ENCODE results near the gene SEC31A. TPM values are rescaled to one million over a fixed set of nuclear protein-coding genes. Genes with fewer than 3 reads are reported as not detected.
A peak's percentile ranks its signal among the peaks of the same experiment; 100 is the strongest.
"Not testable (repeated sequence)": the region's sequence is repeated elsewhere in the genome, so short reads cannot be mapped to it uniquely, and the experiment has no call there.

The SEC31A gene
- total and polyA plus RNA-seq, 4 donors: 83.7 to 244 (median 149) TPM

DNA sequence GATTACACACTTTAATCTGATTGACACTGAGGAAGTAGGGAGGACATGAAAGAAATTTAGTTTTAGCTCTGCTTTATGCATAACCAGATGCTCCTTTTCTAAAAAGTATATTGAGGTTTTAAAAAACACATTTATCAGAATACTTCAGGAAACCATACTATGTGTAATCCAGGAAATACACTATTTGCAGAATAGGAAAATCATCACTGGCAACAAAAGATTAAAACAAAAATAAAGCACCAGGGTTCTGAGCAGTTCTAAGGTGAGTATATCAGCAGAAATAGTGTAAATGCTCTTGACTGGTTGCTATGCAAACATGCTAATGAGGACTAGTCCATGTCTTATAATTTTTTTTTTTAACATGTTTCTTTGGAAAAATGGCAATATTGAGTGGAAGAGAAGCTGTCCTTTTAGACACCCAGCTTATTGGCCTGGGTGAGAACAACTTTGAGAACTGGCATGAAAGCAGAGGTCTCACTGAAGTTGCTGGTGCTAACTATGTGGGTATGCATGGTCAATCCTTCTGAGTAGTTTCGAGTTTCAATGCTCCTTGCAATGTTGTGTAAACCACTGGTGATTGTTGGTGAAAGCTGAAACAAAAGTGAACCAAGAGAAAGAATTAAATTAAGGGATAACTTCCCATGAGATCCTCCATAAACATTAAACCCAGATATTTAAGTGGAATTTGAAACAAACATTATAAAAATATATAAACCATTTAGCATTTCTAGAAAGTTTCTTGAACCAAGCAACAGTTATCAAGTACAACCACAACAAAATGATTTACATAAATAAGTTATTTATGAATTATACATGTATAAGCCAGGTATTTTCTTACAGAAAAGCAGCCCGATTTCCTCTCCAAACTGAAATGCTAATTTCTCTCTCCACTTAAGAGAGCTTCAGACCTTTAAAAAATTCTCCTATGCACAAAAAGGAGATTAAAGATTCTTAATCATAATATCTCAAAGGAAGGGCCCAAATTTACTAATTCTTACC lies 72.0 kb downstream of the SEC31A start:
- ATAC-seq (ENCODE audit: insufficient read depth, low FRiP score) (no peak), DNase-seq (no peak)
- no peak overlapping the region for H3K27ac ChIP-seq (ENCODE audit: low read depth in 1 of 2, low read length in 1 of 2)
- no peak overlapping the region for H3K9ac ChIP-seq (ENCODE audit: insufficient read depth in 1 of 2, low read length in 2 of 2)
- peaks cover 26 to 40% (median 31%) of the 10 kb centered on the region in 4 donors for H3K36me3 ChIP-seq (ENCODE audit: control insufficient read depth in 4 of 4, insufficient read depth in 4 of 4, low read length in 4 of 4)
- TF ChIP-seq, protein P1, sequence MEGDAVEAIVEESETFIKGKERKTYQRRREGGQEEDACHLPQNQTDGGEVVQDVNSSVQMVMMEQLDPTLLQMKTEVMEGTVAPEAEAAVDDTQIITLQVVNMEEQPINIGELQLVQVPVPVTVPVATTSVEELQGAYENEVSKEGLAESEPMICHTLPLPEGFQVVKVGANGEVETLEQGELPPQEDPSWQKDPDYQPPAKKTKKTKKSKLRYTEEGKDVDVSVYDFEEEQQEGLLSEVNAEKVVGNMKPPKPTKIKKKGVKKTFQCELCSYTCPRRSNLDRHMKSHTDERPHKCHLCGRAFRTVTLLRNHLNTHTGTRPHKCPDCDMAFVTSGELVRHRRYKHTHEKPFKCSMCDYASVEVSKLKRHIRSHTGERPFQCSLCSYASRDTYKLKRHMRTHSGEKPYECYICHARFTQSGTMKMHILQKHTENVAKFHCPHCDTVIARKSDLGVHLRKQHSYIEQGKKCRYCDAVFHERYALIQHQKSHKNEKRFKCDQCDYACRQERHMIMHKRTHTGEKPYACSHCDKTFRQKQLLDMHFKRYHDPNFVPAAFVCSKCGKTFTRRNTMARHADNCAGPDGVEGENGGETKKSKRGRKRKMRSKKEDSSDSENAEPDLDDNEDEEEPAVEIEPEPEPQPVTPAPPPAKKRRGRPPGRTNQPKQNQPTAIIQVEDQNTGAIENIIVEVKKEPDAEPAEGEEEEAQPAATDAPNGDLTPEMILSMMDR (IDR thresholded peaks at IDR 0.05; ENCODE audit: control extremely low read depth, extremely low read depth): no peak
- no peaks in the 10 kb centered on the region for H3K27me3 ChIP-seq (ENCODE audit: control insufficient read depth in 3 of 3, insufficient read depth in 3 of 3, low read length in 2 of 3)
- no peaks in the 10 kb centered on the region for H3K9me3 ChIP-seq (ENCODE audit: control insufficient read depth in 4 of 4, insufficient read depth in 3 of 4, low read length in 3 of 4)
- H3K4me3 ChIP-seq: no peak overlapping the region
- no peaks in the 10 kb centered on the region for H3K4me1 ChIP-seq (ENCODE audit: control insufficient read depth in 5 of 5, insufficient read depth in 5 of 5, low read length in 5 of 5)
- 86 to 88% methylated on average over 2 of the region's 2 CpGs for WGBS, 2 donors

DNA sequence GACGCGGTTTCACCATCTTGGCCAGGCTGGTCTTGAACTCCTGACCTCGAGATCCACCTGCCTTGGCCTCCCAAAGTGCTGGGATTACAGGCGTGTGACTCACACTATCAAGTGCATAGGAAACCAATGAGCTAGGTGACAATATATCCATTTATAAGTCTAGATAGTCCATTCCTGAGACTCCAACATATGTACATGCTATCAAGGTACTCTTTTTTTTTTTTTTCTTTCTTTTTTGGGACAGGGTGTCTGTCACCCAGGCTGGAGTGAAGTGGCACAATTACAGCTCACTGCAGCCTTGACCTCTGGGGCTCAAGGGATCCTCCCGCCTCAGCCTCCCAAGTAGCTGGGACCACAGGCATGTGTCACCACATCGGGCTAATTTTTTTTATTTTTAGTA lies 74.1 kb downstream of the SEC31A start:
- ATAC-seq (ENCODE audit: insufficient read depth, low FRiP score); DNase-seq; H3K27ac ChIP-seq (ENCODE audit: low read depth in 1 of 2, low read length in 1 of 2); H3K27me3 ChIP-seq (ENCODE audit: control insufficient read depth in 3 of 3, insufficient read depth in 3 of 3, low read length in 2 of 3); H3K4me3 ChIP-seq; H3K4me1 ChIP-seq (ENCODE audit: control insufficient read depth in 5 of 5, insufficient read depth in 5 of 5, low read length in 5 of 5); H3K9ac ChIP-seq (ENCODE audit: insufficient read depth in 1 of 2, low read length in 2 of 2); H3K9me3 ChIP-seq (ENCODE audit: control insufficient read depth in 4 of 4, insufficient read depth in 3 of 4, low read length in 3 of 4): not testable (repeated sequence)
- WGBS, 2 donors: 96 to 97% methylated on average over 6 of the region's 6 CpGs
- H3K36me3 ChIP-seq (ENCODE audit: control insufficient read depth in 4 of 4, insufficient read depth in 4 of 4, low read length in 4 of 4): peaks cover 13 to 28% (median 15%) of the 10 kb centered on the region in 4 donors

DNA sequence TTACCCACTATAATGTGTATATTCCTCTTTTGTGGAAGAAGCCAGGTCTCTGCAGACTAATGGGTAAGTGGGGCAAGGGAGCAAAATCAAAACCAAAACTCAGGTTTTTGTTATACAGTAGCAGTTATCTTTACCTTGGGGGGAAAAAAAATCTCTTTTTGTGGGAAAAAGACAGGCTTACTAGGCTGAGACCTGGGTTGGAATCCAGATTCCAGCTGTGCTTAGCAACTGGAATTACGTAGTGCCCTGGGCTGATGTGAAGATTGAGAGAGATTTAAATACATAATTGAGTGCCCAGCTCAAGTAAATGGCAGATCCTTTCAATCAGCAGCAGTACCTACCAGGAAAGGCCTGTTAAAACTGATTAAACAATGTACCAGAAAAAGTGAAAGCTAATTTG lies 76.9 kb downstream of the SEC31A start:
- Histone ChIP-seq H3K9me3 (ENCODE audit: control insufficient read depth in 4 of 4, insufficient read depth in 3 of 4, low read length in 3 of 4) (no peaks in the 10 kb centered on the region), H3K9ac (ENCODE audit: insufficient read depth in 1 of 2, low read length in 2 of 2) (no peak overlapping the region), H3K4me3 (no peak overlapping the region), H3K4me1 (ENCODE audit: control insufficient read depth in 5 of 5, insufficient read depth in 5 of 5, low read length in 5 of 5) (peaks cover 0 to 8% (median 1%) of the 10 kb centered on the region in 5 donors), H3K27me3 (ENCODE audit: control insufficient read depth in 3 of 3, insufficient read depth in 3 of 3, low read length in 2 of 3) (no peaks in the 10 kb centered on the region), H3K36me3 (ENCODE audit: control insufficient read depth in 4 of 4, insufficient read depth in 4 of 4, low read length in 4 of 4) (peaks cover 4 to 10% (median 7%) of the 10 kb centered on the region in 4 donors), H3K27ac (ENCODE audit: low read depth in 1 of 2, low read length in 1 of 2) (no peak overlapping the region)
- TF ChIP-seq, protein P1 (IDR thresholded peaks at IDR 0.05; ENCODE audit: control extremely low read depth, extremely low read depth): no peak
- DNase-seq: no peak
- 73 to 85% methylated on average over 1 of the region's 1 CpG for WGBS, 2 donors
- ATAC-seq (ENCODE audit: insufficient read depth, low FRiP score): no peak

DNA sequence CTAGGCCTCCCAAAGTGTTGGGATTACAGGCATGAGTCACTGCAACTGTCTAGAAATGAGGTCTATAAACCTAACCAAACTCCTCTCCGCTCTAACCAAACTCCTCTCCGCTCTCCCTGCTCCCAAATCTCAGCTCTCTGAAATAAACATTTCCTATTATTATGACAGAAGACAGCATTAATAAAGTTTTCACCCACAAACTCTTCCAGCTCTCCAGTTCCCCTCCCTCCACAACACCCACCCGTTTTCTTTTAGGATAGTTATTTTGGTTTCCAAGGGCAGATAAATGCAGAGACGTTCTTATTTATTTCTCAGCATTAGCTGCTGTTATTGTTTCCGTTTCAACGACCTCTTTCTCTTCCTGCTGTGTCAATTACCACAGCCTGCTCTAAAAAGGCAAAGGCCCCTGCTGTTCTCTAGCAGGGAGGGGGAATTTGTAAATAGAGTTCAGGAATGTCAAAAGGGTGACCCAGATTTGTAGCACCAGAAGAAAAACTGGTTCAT lies 79.1 kb downstream of the SEC31A start:
- ATAC-seq (ENCODE audit: insufficient read depth, low FRiP score) (peak; percentile 5), DNase-seq (peak in 2 of 3 donors; percentile 75 to 80)
- peaks cover 0 to 2% (median under 1%) of the 10 kb centered on the region in 4 donors for H3K36me3 ChIP-seq (ENCODE audit: control insufficient read depth in 4 of 4, insufficient read depth in 4 of 4, low read length in 4 of 4)
- no peak overlapping the region for H3K4me3 ChIP-seq
- no peaks in the 10 kb centered on the region for H3K27me3 ChIP-seq (ENCODE audit: control insufficient read depth in 3 of 3, insufficient read depth in 3 of 3, low read length in 2 of 3)
- 21 to 29% methylated on average over 6 of the region's 6 CpGs for WGBS, 2 donors
- peaks cover 0 to 8% (median 1%) of the 10 kb centered on the region in 5 donors for H3K4me1 ChIP-seq (ENCODE audit: control insufficient read depth in 5 of 5, insufficient read depth in 5 of 5, low read length in 5 of 5)
- H3K9me3 ChIP-seq (ENCODE audit: control insufficient read depth in 4 of 4, insufficient read depth in 3 of 4, low read length in 3 of 4): no peaks in the 10 kb centered on the region
- H3K27ac ChIP-seq (ENCODE audit: low read depth in 1 of 2, low read length in 1 of 2): no peak overlapping the region
- TF ChIP-seq, protein P1 (IDR thresholded peaks at IDR 0.05; ENCODE audit: control extremely low read depth, extremely low read depth): no peak
- H3K9ac ChIP-seq (ENCODE audit: insufficient read depth in 1 of 2, low read length in 2 of 2): peak overlapping the region in 1 of 2 donors; percentile 49
